K562 (cell line): ENCODE results near the gene MLST8. TPM values are rescaled to one million over a fixed set of nuclear protein-coding genes. Genes with fewer than 3 reads are reported as not detected.

Experiments used
- BRF2 ChIP-seq: IDR thresholded peaks from 3 replicates; pipeline ENCODE4 v1.6.1; 2011; ENCODE audit warnings: borderline replicate concordance, mild to moderate bottlenecking; ENCODE audit not compliant: insufficient read length, insufficient read depth
- CLOCK ChIP-seq: fragments of 250-450 bp; sonication (Bioruptor Pico); IDR thresholded peaks from 2 replicates; pipeline ENCODE4 v1.4.0; 2020; ENCODE audit warnings: mild to moderate bottlenecking, moderate library complexity, borderline replicate concordance
- CREB5 ChIP-seq: fragments of 250-450 bp; sonication (Bioruptor Pico); IDR thresholded peaks from 2 replicates; pipeline ENCODE4 v1.5.0; 2020; ENCODE audit warnings: mild to moderate bottlenecking
- CSDE1 ChIP-seq, 2 experiments: fragments of 450-650 bp; IDR thresholded peaks; 2 replicates each; pipeline ENCODE4 v1.6.1; 2016; ENCODE audit warnings: mild to moderate bottlenecking in 1 of 2
- CTCFL ChIP-seq: IDR thresholded peaks from 2 replicates; pipeline ENCODE4 v1.6.1; 2011; ENCODE audit warnings: borderline replicate concordance, low read depth, mild to moderate bottlenecking, moderate library complexity, low read length; ENCODE audit not compliant: insufficient read depth, poor library complexity, severe bottlenecking
- ELK3 ChIP-seq: fragments of 450-650 bp; formaldehyde crosslinking; IDR thresholded peaks from 2 replicates; pipeline ENCODE4 v1.4.0; 2020; ENCODE audit warnings: mild to moderate bottlenecking
- JUNB ChIP-seq: fragments of 450-650 bp; formaldehyde crosslinking; conservative IDR thresholded peaks from 2 replicates; pipeline ENCODE4 v1.4.0; 2020; ENCODE audit warnings: mild to moderate bottlenecking
- NFATC3 ChIP-seq: fragments of 450-650 bp; IDR thresholded peaks from 2 replicates; pipeline ENCODE4 v1.6.1; 2017; ENCODE audit warnings: mild to moderate bottlenecking
- RBM22 ChIP-seq: fragments of 200-400 bp; formaldehyde crosslinking; IDR thresholded peaks from 2 replicates; pipeline ENCODE4 v1.6.1; 2018; ENCODE audit warnings: low read length, low read depth; ENCODE audit not compliant: poor library complexity, severe bottlenecking
- RBM34 ChIP-seq: fragments of 200-400 bp; formaldehyde crosslinking; IDR thresholded peaks from 2 replicates; pipeline ENCODE4 v1.6.1; 2018; ENCODE audit warnings: low read length, borderline replicate concordance; ENCODE audit not compliant: insufficient read depth
- SMARCC2 ChIP-seq: fragments of 450-650 bp; IDR thresholded peaks from 2 replicates; pipeline ENCODE4 v1.6.1; 2017; ENCODE audit warnings: antibody characterized with exemption, moderate library complexity, mild to moderate bottlenecking, low read depth
- ZNF224 ChIP-seq: sonication (generic); formaldehyde crosslinking; IDR thresholded peaks from 2 replicates; pipeline ENCODE4 v1.8.0; 2022; ENCODE audit warnings: mild to moderate bottlenecking, missing genetic modification reagents
- ZNF75A ChIP-seq: fragments of 450-650 bp; formaldehyde crosslinking; IDR thresholded peaks from 2 replicates; pipeline ENCODE4 v1.4.0; 2020; ENCODE audit warnings: mild to moderate bottlenecking
- ZNF766 ChIP-seq: fragments of 200-800 bp; sonication (Bioruptor generic); conservative IDR thresholded peaks from 2 replicates; pipeline ENCODE4 v1.6.1; 2016; ENCODE audit warnings: missing genetic modification characterization, missing compliant biosample characterization
- ZNF778 ChIP-seq: fragments of 450-650 bp; formaldehyde crosslinking; IDR thresholded peaks from 2 replicates; pipeline ENCODE4 v1.4.0; 2020; ENCODE audit warnings: mild to moderate bottlenecking, moderate library complexity
- ZNF780A ChIP-seq: fragments of 250-450 bp; sonication (Bioruptor Pico); IDR thresholded peaks from 2 replicates; pipeline ENCODE4 v1.5.0; 2021; ENCODE audit warnings: mild to moderate bottlenecking
- polyA plus RNA-seq, 8 experiments: library from polyadenylated mRNA; depleted of rRNA in 4 of 8; stranded (reverse) in 5 of 8; unstranded in 3 of 8; fragments of >200 nt; fragmentation: Nextera tagmentation in 2 of 8; fragmentation: Illumina TruSeq in 1 of 8; extraction: Ambion mirVana in 2 of 8; extraction: Trizol in 1 of 8; gene quantifications; 2 replicates each; pipeline versions ENCODE4 v1.2.1 to v1.2.3, GENCODE V29; 2011 to 2014; ENCODE audit warnings: inconsistent platforms in 1 of 8, missing spikeins in 1 of 8
- total RNA-seq, 7 experiments: library from RNA; depleted of rRNA in 6 of 7; stranded (reverse); fragments of >200 nt in 6 of 7; fragmentation: Illumina TruSeq in 2 of 7; extraction: Trizol in 2 of 7; gene quantifications; 2 replicates each; pipeline versions ENCODE4 v1.2.1 to v1.2.3, GENCODE V29; 2011 to 2021; ENCODE audit warnings: low replicate concordance in 1 of 7

The MLST8 gene
- total and polyA plus RNA-seq, 9 of the 15 experiments (the other 6 are each of a cell fraction or from before 2014, with no cell fraction given) = 1.5 to 116 (median 43.3) TPM

- TF ChIP-seq CTCFL = no peak
- TF ChIP-seq ZNF766 = no peak
- TF ChIP-seq ELK3 (CRISPR knock-in tag) = no peak
- no peak for TF ChIP-seq RBM22
- TF ChIP-seq NFATC3 = no peak
- TF ChIP-seq ZNF224 = no peak
- no peak for TF ChIP-seq ZNF780A
- no peak for TF ChIP-seq ZNF778 (CRISPR knock-in tag)
- no peak for TF ChIP-seq RBM34
- no peak for TF ChIP-seq BRF2
- no peak for TF ChIP-seq CSDE1 (IDR thresholded peaks at IDR 0.05)
- TF ChIP-seq JUNB (CRISPR knock-in tag) = no peak
- TF ChIP-seq CLOCK (CRISPR knock-in tag) = no peak
- TF ChIP-seq SMARCC2 = no peak
- no peak for TF ChIP-seq CREB5 (CRISPR knock-in tag)
- TF ChIP-seq ZNF75A (CRISPR knock-in tag) = no peak
These were observed 694 bp upstream of the MLST8 start (continued) for GRCh38 chr16:2204416-2205103.
